Measurements from ENCODE around the gene C21orf58.
A peak's percentile ranks its signal among the peaks of the same experiment; 100 is the strongest.
"Not testable (repeated sequence)": the region's sequence is repeated elsewhere in the genome, so short reads cannot be mapped to it uniquely, and the experiment has no call there.

C21orf58 gene

DNA sequence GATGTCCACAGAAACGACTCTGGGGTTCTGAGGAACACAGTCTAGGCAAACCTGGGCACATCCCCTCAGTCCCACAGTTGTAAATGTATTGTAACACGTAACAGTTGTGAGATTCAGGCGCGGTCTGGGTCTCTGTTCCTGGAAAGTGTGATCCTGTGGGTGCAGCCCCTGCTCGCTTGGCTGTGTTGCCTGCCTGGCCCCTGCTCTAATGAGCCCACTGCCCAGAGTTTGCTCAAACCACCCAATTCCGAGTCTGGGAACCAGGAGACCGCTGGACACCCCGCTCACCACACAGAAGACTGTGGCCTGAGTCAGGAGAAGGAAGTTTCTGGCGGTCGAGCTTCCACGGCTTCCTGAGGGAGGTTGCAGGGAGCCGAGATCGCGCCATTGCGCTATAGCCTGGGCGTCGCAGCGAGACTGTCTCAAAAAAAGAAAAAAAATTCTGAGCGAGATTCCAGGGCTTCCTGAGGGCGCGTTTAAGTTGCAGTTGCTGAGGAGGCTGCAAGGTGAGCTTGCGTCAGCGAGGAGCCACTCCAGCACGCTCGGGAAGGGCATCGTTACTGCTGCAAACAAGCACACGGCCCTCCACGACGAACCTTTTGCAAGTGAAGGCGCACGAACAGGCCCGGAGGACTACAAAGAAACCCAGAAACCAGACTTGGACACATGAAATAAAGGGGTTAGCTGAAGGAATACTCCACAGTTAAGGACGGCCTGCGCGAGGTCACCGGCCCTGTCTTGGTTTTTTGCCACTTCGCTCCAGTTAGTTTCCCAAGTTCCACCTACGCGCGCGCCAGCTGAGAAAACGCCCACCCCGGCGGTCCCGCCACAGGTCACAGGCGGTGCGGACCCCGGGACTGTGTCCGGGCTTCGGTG, 1.1 kb downstream of the C21orf58 start:
- DNase-seq = no peak

DNA sequence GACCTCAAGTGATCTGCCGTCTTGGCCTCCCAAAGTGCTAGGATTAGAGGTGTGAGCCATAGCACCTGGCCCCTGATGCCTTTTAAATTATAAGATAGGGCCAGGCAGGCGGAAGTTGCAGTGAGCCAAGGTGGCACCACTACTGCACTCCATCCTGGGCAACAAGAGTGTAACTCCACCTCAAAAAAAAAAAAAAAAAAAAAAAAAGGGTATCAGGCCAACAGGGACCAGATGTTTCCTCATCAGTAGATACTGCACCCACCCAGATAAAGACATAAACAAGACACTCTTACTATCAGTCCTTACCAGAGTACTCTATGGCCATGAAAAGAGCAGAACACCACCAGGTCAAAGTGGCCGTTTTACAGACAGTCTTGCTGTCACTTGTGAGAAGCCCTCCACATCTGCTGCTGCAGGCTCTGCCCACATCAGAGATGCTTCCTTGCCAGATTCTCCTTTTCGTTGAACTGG, 3.3 kb downstream of the C21orf58 start:
- no peak for DNase-seq

DNA sequence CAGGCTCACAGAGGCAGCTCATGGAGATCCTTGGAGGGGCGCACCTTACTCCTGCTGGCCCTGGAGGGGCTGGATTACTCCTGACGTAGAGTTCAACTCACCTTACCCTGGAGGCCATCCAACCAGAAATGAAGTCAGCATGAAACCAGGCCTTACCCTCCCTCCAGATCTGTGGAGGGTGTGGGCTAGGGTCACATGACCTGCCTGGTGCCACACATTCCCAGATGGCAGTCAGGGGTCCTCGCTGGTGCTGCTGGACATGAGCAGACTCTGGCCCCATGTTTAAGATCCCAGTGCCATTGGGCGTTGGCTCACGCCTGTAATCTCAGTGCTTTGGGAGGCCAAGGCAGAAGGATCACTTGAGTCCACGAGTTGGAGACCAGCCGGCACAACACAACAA, 4.5 kb downstream of the C21orf58 start:
- DNase-seq = no peak

DNA sequence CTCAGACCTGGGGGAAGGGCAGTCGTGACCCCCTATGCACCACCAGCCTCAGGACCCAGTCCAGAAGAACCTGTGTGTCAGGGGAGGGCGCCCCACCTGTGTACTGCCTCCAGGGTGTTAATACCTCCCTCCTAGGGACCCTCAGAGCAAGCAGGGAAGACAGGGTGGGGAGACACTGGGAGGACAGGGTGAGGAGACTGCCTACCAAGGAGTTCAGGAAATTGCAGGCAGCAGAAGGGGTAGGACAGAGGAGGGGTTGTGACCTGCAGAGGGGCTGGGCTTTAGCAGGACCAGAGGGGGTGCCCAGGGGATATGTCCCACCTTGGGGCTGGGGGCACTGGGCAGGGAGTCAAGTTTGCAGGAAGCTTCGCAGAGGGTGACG, 5.2 kb downstream of the C21orf58 start:
- no peak for DNase-seq

DNA sequence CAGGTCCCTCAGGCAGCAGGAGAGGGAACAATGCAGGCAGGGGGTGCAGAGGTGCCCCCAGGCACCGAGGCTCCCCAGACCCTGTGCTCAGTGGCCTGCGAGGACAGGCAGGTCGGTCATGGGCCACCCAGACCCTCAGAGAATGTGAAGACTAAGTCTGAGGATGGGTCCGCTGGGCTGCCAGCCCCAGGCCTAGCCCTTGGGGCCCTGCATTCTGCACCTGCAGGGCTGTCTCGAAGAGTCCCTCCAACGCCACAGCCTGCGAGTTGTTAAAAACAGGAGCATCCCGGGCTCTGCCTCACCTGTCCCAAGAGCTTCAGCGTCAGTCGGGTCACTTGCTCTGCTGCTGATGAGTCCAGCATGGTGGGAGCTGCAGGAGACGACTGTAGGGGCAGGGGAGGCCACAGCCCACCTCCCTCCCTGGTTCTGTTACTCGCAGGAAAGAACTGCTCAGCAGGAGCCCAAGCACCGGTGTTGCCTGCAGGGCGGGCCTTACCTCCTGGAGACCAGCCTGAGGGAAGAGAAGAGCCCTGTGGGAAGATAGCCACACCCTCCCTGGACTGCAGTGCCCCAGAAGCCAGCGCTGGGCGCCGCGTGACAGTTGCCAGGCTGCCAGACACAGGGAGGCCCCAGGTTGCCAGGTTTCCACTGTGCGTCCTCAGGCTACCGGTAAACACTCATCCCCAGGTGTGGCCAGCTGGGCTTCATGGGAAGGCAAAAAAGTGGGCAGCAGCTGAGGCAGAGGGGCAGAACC, 5.8 kb downstream of the C21orf58 start:
- DNase-seq = no peak

DNA sequence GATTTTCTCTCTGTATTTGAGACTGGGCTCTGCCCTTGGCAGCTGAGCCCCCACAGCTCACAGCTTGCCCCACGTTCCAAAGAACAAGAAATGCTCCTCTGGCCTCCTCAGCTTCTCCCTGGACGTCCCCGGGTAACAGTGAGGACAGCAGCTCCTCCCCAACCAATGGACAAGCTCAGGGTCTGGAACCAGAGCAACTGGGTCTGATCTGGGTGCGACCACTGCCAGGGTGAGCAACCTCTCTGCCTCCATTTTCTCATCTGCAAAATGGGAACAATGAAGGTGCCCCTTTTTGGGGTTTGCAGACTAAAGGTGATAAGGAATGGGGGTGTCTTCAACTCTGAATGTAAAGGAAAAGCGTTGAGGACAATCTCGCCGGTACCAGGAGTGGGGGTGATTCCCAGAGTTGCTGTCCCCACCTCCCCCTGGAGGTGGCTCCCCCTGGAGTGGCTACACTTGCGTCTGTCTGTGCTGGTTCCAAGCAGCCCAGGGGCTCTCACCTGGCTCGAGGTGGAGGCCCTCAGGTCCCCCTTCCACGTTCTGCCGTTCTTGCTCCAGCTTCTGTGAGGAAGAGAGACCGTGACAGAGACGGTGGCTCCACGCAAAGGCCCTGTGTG, 6.9 kb downstream of the C21orf58 start:
- no peak for DNase-seq

DNA sequence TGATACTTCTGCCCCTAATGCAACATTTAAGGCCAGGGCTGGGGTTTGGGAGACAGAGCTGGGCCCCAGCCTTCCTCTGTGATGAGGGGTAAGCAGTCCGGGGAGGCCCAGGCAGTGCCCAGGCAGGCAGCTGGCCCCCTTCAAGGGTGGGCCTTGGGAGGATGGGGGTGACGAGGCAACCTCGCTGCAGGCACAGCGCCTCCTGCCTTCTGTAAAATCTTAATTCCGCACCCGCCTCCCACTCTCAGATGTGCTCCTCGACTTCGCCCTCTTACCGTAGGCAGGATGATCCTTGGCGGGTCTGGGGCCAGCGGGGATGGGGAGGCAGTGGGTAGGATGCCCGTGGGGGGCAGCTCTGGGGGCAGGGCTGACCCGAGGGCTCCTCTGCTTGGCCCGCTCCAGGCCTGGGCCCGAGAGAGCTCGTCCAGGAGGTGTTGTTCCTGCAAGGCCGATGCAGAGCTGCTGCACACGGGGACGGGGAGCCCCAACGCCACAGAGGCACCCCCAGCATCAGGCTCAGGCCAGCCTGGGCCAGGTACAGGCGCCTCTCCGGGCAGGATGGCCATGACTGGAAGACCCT, 9.1 kb downstream of the C21orf58 start:
- DNase-seq = no peak

DNA sequence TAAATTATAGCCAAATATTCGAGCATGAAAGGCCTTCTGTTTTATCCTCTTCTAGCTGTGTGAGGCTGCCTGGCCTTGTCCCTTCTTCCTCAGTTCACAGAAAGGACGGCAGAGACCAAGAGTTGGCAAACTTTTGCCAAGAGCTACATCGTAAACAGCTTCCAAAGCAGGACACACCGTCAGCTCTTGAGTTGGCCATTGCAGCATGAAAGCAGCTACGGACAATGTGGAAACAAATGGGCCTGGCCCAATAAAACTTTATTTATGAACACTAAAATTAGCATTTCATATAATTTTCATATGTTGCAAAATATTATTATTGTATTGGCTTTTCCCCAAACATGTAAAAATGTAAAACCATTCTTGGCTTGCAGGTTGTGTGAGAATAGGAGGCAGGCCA, 10.7 kb downstream of the C21orf58 start:
- no peak for DNase-seq

DNA sequence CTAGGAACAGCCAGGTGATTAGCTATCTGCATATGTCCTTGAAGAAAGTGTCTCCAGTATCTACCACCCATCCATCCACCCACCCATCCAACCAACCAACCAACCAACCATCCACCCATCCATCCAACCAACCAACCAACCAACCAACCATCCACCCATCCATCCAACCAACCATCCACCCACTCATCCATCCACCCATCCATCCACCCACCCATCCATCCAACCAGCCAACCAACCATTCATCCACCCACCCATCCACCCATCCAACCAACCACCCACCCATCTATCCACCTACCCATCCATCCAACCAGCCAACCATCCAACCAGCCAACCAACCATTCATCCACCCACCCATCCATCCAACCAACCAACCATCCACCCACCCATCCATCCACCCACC, 12.1 kb downstream of the C21orf58 start:
- DNase-seq = no peak

DNA sequence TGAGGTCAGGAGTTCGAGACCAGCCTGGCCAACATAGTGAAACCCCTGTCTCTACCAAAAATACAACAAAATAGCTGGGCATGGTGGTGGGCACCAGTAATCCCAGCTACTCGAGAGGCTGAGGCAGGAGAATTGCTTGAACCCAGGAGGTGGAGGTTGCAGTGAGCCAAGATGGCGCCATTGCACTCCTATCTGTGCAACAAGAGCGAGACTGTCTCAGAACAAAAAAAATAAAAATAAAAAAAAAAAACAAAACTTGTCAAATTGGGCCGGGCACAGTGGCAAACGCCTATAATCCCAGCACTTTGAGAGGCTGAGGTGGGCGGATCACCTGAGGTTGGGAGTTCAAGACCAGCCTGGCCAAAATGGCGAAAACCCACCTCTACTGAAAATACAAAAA, 13.4 kb downstream of the C21orf58 start:
- DNase-seq = not testable (repeated sequence)

DNA sequence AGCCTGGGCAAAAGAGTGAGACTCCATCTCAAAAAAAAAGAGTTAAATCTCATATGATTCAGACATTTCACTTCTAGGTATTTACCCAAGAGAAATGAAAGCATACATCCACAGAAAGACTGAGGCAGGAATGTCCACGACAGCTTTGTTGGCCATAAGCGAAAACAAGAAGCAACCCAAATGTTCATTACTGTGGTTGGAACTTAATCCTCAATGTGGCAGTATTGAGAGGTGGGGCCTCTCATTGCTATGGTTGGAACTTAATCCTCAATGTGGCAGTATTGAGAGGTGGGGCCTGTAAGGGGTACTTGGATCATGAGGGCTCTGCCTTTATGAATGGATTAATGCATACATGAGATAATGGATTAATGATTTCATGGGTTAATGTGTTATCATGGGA, 15.2 kb downstream of the C21orf58 start:
- DNase-seq = no peak

DNA sequence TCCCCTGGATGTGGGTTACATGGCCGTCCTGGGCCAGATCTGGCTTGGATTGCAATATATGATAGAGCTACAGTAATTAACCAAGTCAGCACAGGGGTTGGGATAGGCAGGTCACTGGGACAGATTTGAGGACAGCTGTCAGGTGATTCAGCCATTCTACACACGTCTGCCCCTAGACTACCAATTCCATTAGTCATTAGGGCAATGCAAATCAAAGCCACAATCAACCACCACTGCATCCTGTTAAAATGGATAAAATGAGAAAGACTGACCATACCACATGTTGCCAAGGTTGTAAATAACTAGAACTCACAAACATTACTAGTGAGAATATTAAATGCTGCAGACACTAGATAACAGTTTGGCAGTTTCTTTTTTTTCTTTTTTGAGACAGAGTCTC, 16.0 kb downstream of the C21orf58 start:
- DNase-seq = no peak

DNA sequence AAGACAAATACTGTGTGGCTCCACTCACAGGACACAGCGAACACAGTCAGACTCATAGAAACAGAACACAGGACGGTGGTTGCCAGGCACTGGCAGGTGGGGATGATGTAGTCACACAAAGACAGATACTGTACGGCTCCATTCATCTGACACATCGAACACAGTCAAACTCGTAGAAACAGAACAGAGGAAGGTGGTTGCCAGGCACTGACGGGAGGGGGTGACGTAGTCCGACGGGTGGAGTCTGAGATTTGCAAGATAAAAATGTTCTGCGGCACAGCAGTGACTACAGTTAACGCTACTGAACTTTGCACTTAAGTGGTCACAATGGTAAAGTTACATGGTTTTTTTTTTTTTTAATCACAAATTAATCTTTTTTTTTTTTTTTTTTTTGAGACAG, 18.7 kb downstream of the C21orf58 start:
- no peak for DNase-seq

DNA sequence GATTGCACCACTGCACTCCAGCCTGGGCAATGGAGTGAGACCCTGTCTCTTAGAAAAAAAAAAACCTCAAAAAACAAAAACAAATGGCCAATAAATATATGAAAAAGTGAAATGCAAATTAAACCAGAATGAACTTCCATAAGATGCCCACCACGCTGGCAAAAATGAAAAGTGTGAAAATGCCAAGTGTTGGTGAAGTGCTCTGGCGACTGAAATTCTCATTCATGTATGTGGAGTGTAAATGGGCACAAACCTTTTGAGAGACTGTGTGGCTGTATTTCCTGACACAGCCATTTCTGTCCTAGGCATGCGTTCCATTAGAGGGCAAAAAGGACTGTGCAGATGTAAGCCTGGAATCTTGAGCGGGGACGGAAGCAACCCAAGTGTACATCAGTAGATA, 19.2 kb downstream of the C21orf58 start:
- DNase-seq = no peak

DNA sequence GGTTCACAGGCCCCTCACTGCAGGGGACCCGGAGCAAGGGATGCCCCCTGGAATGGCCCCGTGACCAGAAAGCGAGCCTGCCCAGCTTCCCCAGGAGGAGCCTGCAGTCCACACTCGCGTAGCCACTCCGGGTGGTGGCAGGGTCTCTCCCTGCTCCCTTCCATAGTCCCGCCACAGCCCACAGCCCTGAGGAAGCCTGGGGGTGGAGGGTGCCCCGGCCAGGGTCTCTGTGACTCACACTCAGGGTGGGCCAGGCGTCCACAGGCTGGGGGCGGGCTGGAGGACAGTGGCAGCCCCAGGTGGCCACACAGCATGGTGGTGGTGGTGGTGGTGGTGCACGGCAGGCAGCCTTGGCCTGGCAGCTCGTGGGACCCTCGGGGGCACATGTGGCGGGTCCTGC, 21.9 kb downstream of the C21orf58 start:
- DNase-seq = no peak

DNA sequence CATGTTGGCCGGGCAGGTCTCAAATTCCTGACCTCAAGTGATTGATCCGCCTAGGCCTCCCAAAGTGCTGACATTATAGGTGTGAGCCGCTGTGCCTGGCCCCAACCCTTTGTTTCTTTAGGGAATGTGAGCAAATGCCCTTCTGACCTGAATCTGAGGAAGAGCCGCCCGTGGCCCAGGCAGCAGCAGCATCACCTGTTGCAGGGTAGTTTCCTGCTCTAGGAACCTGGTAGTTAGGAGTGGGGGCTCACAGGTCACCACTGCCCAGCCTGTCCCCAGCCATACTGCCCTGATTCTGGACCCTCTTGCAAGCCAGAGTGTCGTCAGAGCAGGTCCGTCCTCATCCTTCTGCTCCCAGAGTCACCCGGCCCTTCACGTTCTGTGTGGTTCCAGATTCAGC, 24.5 kb downstream of the C21orf58 start:
- no peak for DNase-seq

DNA sequence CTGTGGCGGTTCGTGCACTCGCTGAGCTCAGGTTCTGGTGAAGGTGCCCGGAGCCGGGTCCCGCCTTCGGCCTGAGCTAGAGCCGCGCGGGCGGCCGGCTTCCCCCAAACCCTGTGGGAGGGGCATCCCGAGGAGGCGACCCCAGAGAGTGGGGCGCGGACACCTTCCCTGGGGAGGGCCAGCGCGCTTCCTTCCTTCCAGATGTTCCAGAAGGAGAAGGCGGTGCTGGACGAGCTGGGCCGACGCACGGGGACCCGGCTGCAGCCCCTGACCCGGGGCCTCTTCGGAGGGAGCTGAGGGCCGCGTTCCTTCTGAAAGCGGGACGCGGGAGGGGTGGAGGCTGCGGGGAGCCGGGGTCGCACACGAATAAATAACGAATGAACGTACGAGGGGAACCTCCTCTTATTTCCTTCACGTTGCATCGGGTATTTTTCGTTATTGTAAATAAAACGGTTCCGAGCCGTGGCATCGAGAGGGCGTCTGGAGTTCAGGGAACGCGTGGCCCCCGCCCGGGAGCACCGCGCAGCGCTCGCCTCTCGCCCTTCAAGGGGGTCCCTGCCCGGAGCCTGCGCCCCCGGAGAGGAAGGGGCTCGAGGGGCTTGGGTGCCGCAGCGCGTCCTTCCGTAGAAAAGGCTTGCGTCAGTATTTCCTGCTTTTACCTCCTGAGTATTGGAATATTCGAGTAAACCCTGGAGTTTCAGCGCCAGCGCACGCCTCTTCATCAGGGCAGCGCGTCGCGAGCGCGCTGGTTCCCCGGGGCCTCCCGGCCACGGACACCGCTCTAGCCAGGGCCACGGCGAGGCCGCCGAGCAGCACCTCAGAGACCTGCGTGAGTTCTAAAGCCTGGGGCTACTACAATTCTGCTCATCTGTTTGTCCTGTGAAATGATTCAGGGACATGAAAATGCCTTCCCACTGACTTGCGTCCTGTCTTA, 26.1 kb downstream of the C21orf58 start:
- DNase-seq = no peak

DNA sequence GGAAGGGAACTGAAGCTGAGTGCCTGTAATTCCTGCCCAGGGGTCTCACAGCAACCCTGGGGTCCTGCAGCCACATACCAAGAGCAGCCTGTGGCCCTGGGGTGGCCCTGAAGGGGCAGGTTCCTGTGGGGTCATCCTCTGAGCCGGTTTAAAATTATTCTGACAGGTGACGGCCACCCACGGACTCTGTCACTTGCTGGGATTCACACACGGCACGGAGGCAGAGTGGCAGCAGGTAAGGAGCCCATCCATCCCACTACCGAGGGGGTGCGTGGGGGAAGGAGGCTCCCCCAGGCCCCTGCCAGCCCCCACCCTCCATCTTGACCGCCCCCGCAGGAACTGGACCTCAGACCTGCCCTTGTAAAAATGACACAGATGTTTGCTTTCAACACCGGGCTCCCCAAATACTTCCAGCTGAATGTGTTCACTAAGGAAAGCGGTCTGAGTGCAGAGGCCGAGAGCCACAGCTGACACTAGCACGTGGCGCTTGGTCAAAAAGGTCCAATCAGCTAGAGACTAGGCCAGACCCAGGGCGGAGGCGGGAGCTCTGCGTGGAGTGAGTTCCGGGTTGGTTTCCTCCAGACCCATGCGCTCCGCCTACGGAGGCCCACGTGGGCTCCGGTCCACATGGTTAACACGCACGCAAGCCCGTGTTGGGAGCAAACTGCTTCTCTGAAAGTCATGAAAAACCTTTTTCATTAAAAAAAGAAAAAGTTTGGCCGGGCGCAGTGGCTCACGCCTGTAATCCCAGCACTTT, 27.5 kb downstream of the C21orf58 start:
- DNase-seq = no peak

DNA sequence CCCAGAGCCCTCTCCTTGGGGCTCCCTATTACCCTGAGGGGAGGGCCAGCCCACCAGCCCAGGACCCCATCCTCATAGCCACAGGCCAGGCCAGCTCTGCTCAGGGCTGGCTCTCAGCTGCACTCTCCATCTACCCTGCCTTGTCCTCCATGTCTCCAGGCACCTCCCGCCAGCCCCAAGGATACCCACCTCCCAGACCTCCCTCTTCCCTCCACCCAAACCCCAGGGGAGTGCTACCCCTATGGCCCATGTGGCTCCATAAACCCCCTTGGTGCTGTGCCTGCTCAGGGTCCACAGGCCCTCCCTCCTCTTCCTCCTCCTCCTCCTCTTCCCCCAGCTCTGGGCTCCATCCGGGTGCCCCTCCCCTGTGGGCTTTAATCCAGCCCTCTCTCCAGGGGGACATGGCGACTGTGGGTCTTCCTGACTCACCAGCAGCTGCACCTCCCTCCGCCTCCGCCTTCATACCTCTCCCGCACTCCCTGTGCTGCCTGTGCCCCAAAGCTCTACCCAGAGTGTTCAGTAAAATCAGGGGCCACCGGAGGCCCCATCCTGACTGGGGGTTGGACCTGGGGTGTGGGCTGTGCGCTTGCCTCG, 28.4 kb downstream of the C21orf58 start:
- DNase-seq = no peak

DNA sequence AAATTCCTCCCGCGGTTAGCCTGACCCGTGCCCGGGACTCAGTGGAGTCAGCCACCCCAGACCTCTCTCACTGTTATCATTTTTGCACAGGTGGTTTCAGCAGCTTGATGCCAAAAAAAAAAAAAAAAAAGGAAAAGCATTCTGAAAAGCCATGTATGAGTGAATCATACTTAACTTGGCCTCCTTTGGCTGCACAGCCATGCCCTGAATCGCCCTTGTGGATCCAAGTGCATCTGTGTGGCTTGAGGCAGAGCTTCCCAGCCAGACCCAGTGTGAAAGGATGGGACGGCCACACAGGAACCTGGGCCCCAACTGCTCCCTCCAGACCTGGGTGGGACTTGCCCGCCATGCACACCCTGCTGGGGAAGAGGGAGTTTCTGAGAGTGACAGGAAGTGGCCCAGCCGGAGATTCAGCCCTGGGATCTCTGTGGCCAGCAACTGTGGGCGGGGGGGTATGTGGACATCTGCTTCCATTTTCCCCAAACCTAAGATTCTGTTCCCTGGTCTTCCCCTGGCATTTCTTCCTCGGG, 29.0 kb downstream of the C21orf58 start:
- peak; percentile 3 for DNase-seq

DNA sequence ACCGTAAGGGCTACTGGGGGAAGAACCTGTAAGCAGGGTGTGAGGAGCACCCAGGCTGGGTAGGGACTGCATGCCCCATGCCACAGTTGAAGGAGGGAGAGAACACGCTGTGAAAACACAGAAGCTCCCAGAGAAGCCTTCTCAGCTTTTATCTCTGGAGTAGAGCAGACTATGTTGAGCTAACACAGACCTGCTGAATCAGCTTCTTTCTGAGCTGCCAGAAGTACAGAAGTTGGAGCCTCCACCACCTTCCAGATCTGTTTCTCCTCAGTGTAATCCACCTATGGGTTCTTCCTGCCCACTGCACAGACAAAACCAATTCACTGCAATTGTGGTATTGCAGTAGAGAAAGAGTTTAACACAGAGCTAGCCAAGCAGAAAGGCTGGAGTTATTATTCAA, 32.1 kb downstream of the C21orf58 start:
- DNase-seq = no peak

All from NCI-H2227 treated with DMSO at 0.1 percent for 48 hours (cell line).